COLO668 (cell line): ENCODE measurements around the gene MB.
"Not testable (repeated sequence)": the region's sequence is repeated elsewhere in the genome, so short reads cannot be mapped to it uniquely, and the experiment has no call there.

ENCODE experiments used
- DNase-seq: peaks from one replicate; lab custom pipeline; 2025; ENCODE audit not compliant: unreplicated experiment; lab: John Stamatoyannopoulos, UW

The MB gene

DNA sequence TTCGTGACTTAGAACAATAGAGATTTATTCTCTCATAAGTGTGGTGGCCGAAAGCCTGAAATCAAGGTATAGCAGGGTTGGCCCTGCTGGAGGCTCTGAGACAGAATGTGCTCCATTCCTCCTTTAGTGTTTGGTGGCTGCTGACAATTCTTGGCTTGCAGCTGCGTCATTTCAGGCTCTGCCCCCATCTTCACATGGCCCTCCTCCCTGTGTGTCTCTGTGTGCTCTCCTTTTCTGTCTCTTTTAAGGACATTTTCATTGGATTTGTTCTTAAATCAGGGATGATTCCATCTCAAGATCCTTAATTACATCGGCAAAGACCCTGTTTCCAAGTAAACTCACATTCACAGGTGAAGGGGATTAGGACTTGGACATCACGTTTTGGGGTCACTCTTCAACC lies 20.9 kb upstream of the MB start:
- DNase-seq: no peak

DNA sequence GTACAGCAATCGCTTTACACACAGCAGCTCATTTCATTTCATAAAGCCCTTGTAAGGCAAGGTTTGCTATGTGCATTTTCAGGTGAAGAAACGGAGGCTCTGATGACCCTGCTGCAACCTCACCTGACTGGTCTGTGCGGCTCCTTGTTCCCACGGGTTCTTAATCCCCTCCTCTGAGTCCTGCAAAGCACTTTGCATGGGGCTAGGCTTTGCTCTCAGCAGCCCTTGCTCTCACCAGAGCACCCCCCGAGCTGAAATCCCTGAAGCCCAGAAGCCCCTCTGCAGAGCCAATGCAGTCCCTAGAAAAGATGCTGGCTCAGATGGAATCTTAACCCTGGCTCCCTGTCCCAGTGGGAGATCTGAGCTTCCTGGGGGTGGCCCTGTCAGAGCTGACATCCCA lies 20.1 kb upstream of the MB start:
- no peak for DNase-seq

DNA sequence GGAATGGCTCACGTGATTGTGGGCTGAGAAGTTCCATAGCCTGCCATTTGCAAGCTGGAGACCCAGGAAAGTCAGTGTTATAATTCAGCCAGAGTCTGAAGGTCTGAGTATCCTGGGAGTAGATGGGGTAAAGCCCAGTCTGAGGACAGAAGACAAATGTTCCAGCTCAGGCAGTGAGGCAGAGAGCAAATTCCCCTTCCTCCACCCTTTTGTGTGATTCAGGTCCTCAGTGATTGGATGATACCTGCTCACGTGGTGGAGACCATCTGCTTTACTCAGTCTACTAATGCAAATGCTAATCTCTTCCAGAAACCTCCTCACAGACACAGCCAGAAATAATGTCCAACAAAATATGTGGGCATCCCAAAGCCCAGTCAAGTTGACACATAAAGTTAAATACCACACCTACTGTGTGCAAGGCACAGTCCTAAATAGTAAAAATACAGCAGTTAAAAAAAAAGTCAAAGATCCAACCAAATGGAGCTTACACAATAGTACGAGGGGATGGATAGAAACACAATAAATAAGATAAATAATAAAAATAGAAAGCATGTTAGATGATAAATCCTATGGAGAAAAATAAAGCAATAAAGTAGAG lies 17.9 kb upstream of the MB start:
- no peak for DNase-seq

DNA sequence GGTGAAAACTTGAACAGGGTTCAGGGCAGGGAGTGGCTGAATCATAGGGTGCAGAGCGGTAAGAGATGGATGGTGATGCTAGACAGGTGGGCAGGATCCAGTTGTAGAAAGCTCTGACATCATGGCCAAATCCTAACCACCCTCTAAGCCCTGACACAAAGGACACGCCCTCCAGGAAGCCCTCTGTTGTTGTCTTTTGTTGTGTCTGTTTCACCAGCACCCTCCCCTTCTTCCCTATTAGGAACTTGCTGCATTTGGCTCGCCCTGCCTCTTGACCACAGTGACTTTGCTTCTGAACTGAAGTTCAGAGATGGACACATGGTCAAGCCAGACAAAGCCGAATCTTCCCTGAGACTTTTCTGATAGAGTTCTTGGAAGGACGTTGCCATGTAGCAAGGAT lies 16.9 kb upstream of the MB start:
- no peak for DNase-seq

DNA sequence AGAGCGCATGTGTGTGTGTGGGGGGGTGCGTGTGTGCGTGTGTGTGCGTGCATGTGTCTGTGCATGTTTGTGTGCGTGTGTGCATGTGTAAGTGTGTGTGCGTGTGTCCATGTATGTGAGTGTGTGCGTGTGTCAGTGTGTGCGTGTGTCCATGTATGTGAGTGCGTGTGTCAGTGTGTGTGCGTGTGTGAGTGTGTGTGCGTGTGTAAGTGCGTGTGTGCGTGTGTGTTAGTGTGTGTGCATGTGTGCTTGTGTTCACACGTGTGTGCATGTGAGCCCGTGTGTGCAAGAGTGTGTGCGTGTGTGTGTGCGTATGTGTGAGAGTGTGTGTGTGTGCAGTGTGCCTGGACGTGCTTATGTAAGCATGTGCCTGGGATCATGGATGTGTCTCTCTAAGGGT lies 16.4 kb upstream of the MB start:
- DNase-seq: no peak

DNA sequence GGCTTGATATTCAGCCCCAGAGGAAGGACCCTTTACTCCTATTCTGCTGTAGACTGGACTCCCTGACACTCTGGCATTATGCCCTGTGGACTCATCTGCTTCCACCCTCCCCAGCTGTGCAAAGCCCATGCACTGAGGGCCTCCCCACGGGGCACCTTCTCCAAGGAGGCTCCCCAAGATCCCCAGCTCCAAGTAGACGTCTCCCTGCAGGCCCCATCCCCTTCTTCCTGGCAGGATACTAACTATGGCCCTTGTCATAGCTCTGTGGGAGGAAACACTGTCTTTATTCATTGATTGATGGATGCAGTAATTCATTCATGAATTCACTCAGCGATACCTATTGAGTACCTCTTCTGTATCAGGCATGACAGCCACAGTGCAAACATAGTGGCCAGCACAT lies 15.8 kb upstream of the MB start:
- DNase-seq: no peak

DNA sequence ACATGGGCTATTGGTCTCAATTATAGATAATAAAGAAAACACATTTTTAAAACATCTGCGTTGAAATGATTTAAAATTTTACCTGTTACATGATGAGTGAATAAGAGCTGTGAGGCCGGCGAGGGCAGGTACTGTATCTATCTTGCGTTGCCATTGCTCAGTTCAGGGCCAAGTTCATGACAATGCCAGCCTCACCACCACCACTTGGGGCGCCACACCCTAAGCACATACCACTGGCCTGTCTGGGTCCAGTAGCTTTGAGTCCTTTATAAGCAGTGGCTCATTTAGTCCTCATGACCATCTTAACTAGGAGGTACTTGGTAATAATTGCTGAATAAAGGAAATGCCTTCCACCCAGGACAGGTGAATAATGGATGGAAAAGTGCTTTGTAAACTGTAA lies 14.5 kb upstream of the MB start:
- DNase-seq: peak; percentile 48

DNA sequence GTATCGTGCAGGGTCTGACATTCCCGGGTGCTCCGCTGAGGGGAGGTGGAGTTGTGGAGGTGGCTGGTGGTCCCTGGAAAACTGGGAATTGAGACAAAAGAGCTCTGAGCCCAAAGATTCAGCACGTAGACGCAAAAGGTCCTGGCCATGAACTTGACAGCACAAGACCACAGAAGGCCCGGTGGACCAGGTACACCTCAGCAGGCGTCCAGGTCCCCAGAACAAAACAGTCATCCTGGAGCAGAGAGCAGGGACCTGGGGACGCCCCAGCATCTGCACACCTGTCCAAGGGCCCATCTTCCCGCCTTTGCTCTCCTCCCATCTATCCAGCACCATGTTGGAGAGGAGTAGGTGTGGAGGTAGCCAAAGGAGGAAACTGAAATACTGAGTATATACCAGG lies 13.8 kb upstream of the MB start:
- DNase-seq: no peak

DNA sequence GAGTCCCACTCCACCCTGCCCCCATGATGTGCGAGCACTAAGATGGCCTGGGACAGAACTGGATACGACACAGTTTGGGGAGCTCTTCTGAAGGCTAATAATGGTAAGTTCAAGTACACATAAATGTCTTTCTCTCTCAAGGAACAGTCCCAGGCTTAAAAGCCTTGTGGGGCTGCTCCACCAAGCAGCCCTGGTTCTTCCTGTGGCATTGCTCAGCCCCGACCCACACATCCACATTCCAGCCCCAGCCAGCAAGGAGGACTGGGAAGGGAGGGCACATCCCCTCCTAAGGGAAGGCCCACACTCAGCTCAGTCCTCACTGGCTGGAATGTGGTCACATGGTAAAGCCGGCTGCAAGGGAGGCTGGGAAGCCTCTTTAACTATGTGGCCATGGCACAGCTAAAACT lies 13.3 kb upstream of the MB start:
- DNase-seq: no peak

DNA sequence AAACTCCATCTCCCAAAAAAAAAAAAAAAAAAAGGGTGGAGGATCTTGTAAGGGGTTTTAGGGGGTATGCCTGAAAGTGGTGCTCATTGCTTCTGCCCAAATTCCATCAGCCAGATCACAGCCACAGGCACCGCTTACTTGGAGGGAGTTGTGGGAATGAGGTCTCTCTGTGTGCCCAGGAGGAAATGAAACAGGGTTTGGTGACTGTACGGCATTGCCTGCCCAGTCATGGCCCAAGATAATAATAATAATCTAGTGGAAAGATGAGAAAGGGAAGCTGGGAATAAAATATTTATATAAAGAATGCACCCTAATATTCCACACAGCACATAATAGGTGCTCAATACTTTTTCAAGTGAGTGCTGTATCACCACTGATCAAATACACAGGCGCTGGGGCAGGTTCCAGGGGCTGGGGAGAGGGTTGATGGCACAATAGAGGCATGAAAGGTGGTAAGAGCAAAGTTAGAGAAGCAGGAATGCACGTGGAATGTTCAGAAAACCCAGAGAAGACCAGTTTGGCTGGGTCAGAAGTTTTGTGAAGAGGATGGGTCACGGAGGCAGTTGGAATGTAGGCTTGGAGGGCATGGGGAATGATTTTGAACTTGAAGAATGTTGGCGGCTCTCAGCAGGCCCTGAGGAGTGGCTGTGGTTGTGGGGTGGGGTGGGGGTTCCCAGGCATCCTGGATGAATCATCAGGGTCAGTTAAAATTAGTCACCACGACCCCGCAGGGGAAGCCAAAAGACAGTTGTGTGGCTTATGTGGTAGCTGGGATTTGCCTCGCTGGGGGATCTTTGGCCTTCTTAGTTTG lies 12.5 kb upstream of the MB start:
- DNase-seq: no peak

DNA sequence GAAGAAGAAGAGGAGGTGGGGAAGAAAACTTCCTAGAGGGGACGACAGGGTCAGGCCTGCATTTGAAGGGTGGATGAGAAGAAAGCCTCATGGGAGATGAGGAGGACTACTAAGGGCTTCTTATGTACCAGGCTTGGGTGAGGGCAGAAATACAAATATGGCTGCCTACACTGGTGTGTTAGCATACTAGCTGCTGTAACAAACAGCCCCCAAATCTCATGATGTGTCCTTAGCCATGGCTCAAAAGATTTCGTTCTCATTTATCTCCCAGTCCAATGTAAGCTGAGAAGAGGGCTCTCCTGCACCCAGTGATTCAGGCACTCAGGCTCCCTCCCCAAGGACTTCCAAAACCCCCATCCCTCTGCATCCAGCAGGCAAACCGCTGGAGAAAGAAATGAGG lies 11.6 kb upstream of the MB start:
- DNase-seq: no peak

DNA sequence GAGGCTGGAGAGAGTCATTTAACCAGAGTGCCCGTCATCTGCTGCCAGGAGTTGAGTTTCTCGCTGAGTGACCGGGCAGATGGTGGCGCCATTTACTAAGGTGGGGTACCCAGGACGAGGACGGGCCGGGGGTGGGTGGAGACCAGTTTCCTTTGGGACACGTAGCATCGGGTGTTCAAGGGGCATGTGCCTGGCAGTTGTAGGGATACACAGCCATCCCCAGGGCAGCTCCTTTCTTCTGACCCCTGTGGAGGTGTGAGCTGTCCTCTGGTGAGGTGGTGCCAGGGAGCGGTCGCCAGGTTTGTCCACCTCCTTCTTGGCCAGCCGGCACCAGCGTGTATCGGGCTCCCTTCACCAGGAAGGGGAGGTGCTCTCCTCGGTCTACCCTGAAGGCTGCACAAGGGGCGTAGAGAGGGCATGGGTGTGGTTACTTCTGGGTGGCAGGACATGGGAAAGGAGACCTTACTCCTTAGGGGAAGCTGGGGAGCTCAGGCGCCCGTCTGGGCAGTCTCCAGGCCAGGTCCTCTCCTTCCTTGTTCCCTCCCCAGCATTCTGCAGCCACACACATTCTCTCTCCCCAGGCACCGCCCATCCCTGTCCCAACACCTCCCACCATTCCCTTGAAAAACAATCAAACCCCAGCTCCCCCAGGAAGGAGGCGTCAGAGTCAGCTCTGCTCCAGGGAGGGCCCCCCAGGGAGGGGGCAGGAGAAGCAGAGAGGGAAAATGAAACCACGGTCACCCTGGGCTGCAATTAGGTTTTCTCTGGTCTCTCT lies 10.3 kb upstream of the MB start:
- DNase-seq: peak; percentile 68

DNA sequence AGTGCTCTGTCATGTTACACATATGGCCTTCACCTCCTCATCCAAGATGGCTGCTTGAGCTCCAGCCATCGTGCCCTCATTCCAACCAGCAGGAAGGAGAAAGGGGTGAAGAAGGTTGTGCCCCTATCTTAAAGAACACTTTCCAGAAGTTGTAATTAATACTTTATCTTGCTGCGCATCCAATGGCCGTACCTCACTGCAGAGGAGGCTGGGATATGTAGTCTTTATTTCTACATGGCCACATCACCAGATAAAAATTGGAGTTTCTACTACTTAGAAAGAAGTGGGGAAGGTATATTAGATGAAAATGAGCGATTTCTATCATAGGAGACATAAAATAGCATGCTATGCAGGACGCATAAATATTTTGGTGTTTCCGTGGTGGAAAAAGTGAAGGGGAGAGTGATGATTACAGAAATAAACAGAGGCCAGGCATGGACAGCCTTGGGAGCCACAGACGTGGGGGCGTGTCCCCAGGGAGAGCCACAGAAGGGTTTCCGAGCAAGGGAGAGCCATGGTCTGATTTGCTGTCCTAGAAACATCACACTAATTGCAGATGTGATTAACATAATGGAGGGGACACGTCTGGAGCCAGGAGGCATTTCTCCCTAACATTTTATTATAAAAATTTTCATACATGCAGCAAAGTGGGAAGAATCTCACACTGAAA lies 8.8 kb upstream of the MB start:
- DNase-seq: no peak

DNA sequence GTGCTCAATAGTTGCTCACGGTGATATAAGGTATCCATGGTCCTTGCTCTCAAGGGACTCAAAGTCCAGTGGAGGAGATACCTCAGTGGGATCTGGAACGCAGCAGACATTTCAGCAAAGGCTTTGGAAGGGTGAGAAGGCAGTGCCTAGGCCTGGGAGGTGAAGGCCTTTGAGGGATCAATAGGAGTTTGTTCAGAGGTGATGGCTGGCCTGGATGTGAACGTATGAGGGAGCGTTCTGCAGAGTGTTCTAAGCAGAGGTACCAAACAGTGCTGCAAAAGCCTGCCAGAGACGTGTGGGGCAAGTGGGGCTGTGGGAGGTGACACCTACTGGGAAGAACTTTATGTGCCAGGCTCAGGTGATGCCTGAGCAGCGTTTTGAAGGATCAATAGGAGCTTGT lies 7.4 kb upstream of the MB start:
- no peak for DNase-seq

DNA sequence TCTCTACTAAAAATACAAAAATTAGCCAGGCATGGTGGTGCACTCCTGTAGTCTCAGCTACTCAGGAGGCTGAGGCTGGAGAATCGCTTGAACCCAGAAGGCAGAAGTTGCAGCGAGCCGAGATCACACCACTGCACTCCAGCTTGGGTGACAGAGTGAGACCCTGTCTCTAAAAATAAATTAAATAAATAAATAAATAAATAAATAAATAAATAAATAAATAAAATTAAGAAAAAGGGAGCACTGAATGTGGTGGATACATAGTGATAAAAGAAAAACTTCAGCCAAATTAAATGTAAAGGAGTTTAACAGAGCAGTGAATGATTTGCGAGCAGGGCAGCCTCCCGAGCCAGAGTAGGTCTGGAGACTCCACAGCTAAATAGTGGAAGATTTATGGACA lies 6.8 kb upstream of the MB start:
- not testable (repeated sequence) for DNase-seq

DNA sequence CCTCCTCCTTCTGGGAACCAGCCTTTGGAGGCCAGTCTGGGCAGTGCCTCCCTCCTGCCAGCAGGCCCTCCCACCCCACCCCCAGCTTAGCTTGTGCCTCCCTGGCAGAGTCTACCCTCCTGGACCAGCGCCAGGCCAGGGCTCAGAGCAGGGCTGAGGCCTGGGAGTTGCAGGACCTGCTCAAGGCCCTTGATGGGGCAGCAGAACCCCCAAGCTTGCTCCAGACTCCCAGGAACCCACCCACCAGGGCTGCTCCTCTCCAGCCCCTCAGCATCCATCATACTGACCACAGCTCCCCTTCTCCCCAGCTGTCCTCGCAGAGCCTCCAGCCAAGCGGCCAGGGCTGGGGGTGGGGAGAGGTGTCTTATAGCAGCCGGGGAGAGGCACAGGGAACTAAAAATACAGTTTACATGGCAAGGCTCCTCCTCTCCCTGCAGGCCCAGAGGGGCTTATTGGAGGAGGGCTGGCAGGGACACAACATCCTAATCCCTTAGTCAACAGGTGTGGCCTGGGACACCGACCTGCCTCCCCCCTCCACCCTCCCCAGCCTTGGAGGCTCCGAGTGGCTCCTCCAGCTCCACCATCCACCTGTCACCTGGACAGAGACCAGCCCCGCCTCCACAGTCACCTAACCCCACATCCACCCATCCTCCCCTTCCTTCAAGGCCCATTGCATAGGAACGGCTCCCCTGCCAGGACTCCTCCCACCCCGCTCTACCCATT lies 5.2 kb upstream of the MB start:
- peak; percentile 94 for DNase-seq

DNA sequence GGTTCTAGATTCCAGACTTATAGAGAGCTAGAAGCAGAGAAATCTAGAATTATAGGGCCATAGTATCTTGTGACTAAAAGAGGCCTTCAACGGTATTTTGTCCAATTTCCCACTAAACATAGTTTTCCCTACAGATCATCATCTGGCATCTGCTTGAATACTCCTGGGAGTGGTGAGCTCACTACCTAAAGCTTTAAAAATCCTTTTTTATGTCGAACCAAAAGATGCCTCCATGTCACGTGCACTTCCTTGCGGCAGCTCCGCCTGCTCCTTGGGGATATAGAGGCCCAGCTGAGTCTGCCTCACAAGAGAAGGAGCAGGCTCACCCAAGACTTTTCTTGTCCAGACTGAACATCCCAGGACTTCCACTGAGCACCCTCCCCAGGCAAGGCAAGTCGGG lies 4.3 kb upstream of the MB start:
- no peak for DNase-seq

DNA sequence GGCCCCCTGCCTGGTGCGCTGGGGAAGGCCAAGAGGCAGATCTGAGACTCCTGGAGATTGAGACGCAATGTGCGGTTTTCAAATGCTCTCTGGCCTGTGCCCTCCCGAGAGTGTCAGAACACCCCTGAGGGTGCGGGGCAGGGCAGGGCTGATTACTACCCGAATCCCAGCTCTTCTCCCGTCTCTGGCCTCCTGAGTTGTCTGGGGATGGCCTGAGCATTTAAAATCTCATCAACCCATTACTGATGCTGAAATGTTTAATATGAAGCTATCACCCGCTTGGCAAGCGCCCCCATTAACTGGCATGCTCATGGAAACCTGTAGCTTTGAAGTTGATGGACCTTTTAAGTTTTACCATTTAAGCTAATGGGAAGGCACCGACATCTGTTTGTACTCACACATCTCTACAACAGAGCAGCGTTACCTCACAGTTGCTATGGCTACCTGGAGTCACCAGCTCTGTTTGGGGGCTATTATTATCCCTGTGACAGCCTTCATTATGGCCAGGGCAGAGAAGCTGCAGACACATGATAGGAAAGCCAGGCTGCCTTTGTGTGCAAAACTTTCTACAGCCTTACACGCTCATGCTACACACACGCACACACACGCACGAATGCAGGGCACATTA lies 3.6 kb upstream of the MB start:
- DNase-seq: peak; percentile 35

DNA sequence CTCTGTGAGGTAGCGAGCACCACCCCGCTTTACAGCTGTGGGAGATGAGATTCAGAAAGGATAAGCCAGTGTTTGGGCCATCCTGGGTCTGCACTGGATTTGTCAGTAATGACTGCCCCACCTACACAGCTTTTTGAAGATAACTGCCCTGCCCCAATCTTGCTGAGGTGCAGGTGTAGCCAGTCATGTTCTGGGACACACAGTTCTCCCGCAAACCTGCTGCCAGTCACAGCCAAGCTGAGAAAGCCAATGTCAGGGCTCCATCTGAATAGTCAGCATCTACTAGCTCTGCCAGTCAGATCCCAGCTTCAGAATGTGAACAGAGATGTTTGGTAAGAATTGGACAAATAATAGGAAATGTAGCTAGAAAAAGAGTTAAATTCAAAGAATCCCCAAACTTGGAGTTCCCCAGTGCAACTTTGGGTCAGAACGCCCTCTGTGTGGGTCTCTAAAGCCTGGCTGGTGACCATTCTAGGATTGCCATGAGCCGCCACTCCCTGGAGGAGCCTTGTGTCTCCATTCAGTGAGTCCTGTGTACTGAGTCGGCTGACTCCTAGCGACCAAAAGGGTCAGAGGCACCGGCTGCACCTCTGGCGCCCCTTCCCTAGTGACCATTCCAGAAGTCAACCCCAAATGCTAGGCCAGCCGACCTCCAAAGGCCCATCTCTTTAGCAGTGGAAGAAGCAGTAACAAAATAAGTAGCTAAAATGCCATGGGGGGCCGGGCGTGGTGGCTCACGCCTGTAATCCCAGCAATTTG lies 2.4 kb upstream of the MB start:
- no peak for DNase-seq
